Muscle layer of duodenum (tissue), 2 donors: ENCODE data around the gene CABYR.

Experiments
- H3K27ac ChIP-seq: one replicate; pipeline ENCODE4 v1.7.0; 2013; ENCODE audit warnings: mild to moderate bottlenecking, low read length
- H3K27me3 ChIP-seq: one replicate; pipeline ENCODE4 v1.7.0; 2013; ENCODE audit warnings: low read depth, mild to moderate bottlenecking, control low read depth, low read length
- H3K36me3 ChIP-seq, 2 donors: one replicate each; pipeline ENCODE4 v1.7.0; 2013; ENCODE audit warnings: low read length in 2 of 2, control low read depth in 1 of 2, mild to moderate bottlenecking in 1 of 2; ENCODE audit not compliant: insufficient read depth in 2 of 2, control insufficient read depth in 1 of 2
- H3K4me1 ChIP-seq, 2 donors: one replicate each; pipeline ENCODE4 v1.7.0; 2013; ENCODE audit warnings: low read length in 2 of 2, mild to moderate bottlenecking in 2 of 2, control low read depth in 1 of 2, moderate library complexity in 1 of 2; ENCODE audit not compliant: insufficient read depth in 2 of 2, control insufficient read depth in 1 of 2
- H3K4me3 ChIP-seq, 2 donors: one replicate each; pipeline ENCODE4 v1.7.0; 2013; ENCODE audit warnings: low read length in 2 of 2, low read depth in 1 of 2, mild to moderate bottlenecking in 1 of 2
- H3K9me3 ChIP-seq, 2 donors: one replicate each; pipeline ENCODE4 v1.7.0; 2013; ENCODE audit warnings: low read length in 2 of 2, control low read depth in 1 of 2, mild to moderate bottlenecking in 1 of 2; ENCODE audit not compliant: control insufficient read depth in 1 of 2
- donor health status: healthy.

The CABYR gene

GRCh38 chr18:24138789-24139616 lies at the start of gene CABYR:
TSS of gene CABYR (plus strand) at chr18:24139062. CDS start at chr18:24143115, 4,053 bp downstream.
- Histone ChIP-seq H3K27ac (peak within 1 kb of the TSS; percentile 40), H3K4me3 (peak within 1 kb of the TSS; percentile 65 to 80), H3K9me3 (no peaks in the 10 kb centered on the region), H3K36me3 (no peaks in the 10 kb centered on the region), H3K27me3 (no peaks in the 10 kb centered on the region), H3K4me1 (no peaks in the 10 kb centered on the region)

DNA sequence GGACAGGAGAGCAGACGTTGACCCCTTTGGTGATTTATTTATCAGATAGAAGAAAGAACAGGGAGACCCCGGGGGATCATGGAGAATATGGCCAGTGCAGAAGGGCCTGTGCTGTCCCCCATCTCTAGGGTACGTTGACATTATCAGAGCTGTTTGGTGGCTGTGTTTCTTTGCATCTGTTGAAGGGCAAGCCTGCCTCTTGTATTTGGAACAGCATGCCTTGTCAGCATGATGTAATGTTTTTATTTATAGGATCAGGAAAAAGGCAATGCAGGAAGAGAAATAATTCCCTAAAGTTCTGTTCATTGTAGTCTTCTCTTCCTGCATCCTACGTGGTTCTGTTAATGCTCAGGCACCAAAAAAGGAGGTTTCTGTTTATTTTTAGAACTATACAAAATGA lies 49.8 kb upstream of the CABYR start:
- no peaks in the 10 kb centered on the region for H3K27me3 ChIP-seq
- no peaks in the 10 kb centered on the region for H3K9me3 ChIP-seq
- peaks cover 4 to 5% of the 10 kb centered on the region in 2 donors for H3K36me3 ChIP-seq
- H3K4me1 ChIP-seq = no peaks in the 10 kb centered on the region
- no peak overlapping the region for H3K4me3 ChIP-seq
- H3K27ac ChIP-seq = no peak overlapping the region

DNA sequence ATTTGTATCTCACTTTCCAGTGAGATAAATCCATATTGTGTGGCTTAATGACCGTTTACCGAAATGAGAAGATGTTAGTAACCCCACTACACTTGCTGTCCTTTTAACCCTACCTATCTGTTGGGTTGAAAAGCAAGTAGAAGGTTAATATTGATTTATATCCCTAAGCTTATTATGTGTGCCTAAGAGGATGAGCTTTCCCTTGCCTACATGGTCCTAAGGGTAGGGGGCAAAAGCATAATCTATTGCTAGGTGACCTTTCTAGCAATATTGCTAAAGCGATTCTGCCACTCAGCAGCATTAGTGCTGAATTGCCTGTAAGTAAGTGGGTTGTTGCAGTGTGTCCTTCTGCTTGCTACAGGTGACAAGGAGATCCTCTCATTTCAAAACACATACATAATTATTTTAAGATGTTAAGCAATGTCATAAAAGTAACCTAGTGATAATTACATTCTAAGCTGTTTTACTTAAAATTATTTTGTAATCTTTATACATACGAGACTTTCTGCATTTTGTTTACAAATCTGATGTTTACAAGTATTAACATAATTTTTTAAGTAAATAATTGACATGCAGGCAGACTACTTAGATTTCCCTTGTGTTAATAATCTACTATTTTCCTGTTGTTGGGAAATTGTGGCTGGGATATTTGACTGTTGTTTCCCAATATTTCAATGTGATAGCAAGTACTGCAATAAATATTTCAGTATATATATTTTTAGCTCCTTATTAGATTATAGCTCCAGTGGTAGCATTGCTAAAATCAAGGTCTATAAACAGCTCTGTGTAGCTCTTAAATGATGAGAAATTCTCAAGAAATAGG lies 49.1 kb upstream of the CABYR start:
- Histone ChIP-seq H3K27me3 (no peaks in the 10 kb centered on the region), H3K27ac (no peak overlapping the region), H3K4me3 (no peak overlapping the region), H3K36me3 (peaks cover 4 to 5% of the 10 kb centered on the region in 2 donors), H3K4me1 (no peaks in the 10 kb centered on the region), H3K9me3 (no peaks in the 10 kb centered on the region)

- Histone ChIP-seq H3K27me3 (no peaks in the 10 kb centered on the region), H3K36me3 (peaks cover under 1 to 5% of the 10 kb centered on the region in 2 donors), H3K4me3 (no peak overlapping the region), H3K9me3 (no peaks in the 10 kb centered on the region), H3K27ac (no peak overlapping the region), H3K4me1 (no peaks in the 10 kb centered on the region)
Measured at GRCh38 chr18:24090876-24091275, 48.0 kb upstream of the CABYR start.

- Histone ChIP-seq H3K9me3 (peaks cover 0 to 13% of the 10 kb centered on the region in 2 donors), H3K27me3 (no peaks in the 10 kb centered on the region), H3K27ac (no peak overlapping the region), H3K36me3 (peaks cover 0 to 10% of the 10 kb centered on the region in 2 donors), H3K4me1 (no peaks in the 10 kb centered on the region), H3K4me3 (no peak overlapping the region)
Measured at GRCh38 chr18:24094561-24094960, 44.3 kb upstream of the CABYR start.

- Histone ChIP-seq H3K27ac (no peak overlapping the region), H3K4me1 (no peaks in the 10 kb centered on the region), H3K36me3 (peaks cover 0 to 10% of the 10 kb centered on the region in 2 donors), H3K9me3 (peaks cover 0 to 13% of the 10 kb centered on the region in 2 donors), H3K4me3 (no peak overlapping the region), H3K27me3 (no peaks in the 10 kb centered on the region)
Measured at GRCh38 chr18:24095976-24096375, 42.9 kb upstream of the CABYR start.

DNA sequence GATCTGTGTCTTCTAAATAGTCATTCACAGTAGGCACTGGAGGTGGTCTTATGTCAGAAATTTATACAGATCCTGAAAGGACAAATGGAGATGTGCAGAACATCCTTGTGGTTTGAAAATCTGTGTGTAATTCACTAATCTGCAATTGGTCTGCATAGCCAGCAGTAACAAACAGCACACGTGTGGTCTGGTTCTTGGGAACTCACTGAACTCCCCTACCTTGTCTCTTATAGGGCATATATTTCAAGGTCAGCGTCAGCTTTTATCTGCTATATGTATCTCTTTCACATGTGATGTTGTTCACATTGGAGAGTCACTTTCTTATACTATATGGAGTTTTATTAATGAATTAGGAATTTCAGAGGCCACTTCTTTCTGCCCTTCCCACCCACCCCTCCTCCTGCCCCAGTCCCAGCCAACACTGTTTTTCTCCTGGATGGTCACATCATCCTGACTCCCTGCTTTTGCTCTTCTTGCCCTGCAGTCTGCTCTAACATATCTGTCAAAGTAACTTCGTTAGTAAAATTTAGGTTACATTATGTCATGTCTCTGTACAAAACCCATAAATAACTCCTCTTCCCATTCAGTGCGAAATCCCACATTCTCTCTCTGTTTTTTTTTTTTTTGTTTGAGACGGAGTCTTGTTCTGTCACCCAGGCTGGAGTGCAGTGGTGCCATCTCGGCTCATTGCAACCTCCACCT lies 35.4 kb upstream of the CABYR start:
- Histone ChIP-seq H3K36me3 (peaks cover 0 to 3% of the 10 kb centered on the region in 2 donors), H3K4me3 (no peak overlapping the region), H3K27me3 (no peaks in the 10 kb centered on the region), H3K9me3 (peaks cover 0 to 3% of the 10 kb centered on the region in 2 donors), H3K27ac (no peak overlapping the region), H3K4me1 (no peaks in the 10 kb centered on the region)

DNA sequence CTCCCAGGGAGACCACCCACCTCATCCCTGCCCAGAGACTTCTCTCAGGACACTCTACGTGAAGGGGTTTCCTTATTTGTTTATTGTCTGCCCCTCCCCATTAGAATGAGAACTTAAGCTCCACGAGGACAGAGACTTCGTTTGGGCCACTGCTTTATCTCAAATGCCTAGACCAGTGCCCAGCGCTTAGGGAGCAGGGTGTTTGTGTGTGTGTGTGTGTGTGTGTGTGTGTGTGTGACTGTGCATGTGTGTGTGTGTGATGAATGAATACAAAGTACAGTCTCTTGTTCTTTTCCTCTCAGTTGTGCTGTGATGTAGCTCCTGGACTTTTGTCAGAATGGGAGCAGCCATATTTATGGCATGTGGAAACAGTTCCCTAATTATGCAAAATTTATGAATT lies 34.4 kb upstream of the CABYR start:
- no peak overlapping the region for H3K27ac ChIP-seq

GRCh38 chr18:24108641-24109040 lies 30.2 kb upstream of the CABYR start:
- no peak overlapping the region for H3K4me3 ChIP-seq
- H3K27ac ChIP-seq = no peak overlapping the region
- peaks cover under 1 to 3% of the 10 kb centered on the region in 2 donors for H3K36me3 ChIP-seq
- no peaks in the 10 kb centered on the region for H3K9me3 ChIP-seq
- H3K4me1 ChIP-seq = no peaks in the 10 kb centered on the region
- H3K27me3 ChIP-seq = no peaks in the 10 kb centered on the region

More for the DNA sequence above, 34.4 kb upstream of the CABYR start:
- H3K36me3 ChIP-seq = peaks cover 0 to 3% of the 10 kb centered on the region in 2 donors
- no peaks in the 10 kb centered on the region for H3K27me3 ChIP-seq
- no peaks in the 10 kb centered on the region for H3K4me1 ChIP-seq
- H3K9me3 ChIP-seq = no peaks in the 10 kb centered on the region
- no peak overlapping the region for H3K4me3 ChIP-seq

DNA sequence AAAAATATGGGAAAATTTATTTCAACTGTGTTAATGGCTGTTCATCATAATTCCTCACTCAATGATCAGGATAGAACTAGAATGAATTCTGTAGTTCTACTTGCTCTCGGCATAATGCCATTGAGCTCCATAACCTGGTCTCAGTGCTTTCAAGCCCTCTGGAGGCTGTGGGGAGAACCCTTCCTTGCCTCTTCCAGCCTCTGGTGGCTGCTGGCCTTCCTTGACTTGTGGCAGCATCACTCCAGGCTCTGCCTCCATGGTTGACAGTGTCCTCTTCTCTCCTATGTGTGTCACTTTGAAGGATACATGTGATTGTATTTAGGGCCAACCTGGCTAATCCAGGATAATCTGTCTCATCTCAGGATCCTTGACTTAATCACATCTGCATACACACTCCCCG lies 26.9 kb upstream of the CABYR start:
- Histone ChIP-seq H3K9me3 (no peaks in the 10 kb centered on the region), H3K27ac (no peak overlapping the region), H3K4me3 (no peak overlapping the region), H3K36me3 (peaks cover 4 to 6% of the 10 kb centered on the region in 2 donors), H3K4me1 (peaks cover 0 to 3% of the 10 kb centered on the region in 2 donors), H3K27me3 (no peaks in the 10 kb centered on the region)

- Histone ChIP-seq H3K27ac (no peak overlapping the region), H3K36me3 (peaks cover 4 to 6% of the 10 kb centered on the region in 2 donors), H3K27me3 (no peaks in the 10 kb centered on the region), H3K4me1 (peaks cover 0 to 3% of the 10 kb centered on the region in 2 donors), H3K9me3 (no peaks in the 10 kb centered on the region), H3K4me3 (no peak overlapping the region)
Measured at GRCh38 chr18:24112464-24112863, 26.4 kb upstream of the CABYR start.
